Neural cell (in vitro differentiated cells): ENCODE results near the gene ICA1. TPM values are rescaled to one million over a fixed set of nuclear protein-coding genes. Genes with fewer than 3 reads are reported as not detected.

Experiments used
- H2AFZ ChIP-seq: fragments of 200-600, 300-800 bp; sonication (generic), shearing (Covaris generic); 2 replicates; pipeline ENCODE4 v1.6.0; 2014; ENCODE audit warnings: low read depth, mild to moderate bottlenecking, antibody characterized with exemption, low read length, moderate library complexity
- H3F3A ChIP-seq: fragments of 200-600 bp; shearing (Covaris generic); 2 replicates; pipeline ENCODE4 v1.6.1; 2016; ENCODE audit warnings: mild to moderate bottlenecking, moderate library complexity, mixed read lengths, antibody characterized with exemption, low read length; ENCODE audit not compliant: insufficient read depth, poor library complexity, severe bottlenecking
- H3K27ac ChIP-seq: fragments of 200-600, 300-800 bp; sonication (generic), shearing (Covaris generic); 2 replicates; pipeline ENCODE4 v1.5.1; 2014; ENCODE audit warnings: mild to moderate bottlenecking, low read length, moderate library complexity
- H3K27me3 ChIP-seq: fragments of 300-800, 200-600 bp; sonication (generic), shearing (Covaris generic); 2 replicates; pipeline ENCODE4 v1.6.0; 2014; ENCODE audit warnings: mild to moderate bottlenecking, low read depth, low read length, moderate library complexity; ENCODE audit not compliant: insufficient read depth
- H3K36me3 ChIP-seq: fragments of 300-800, 200-600 bp; sonication (generic), shearing (Covaris generic); 2 replicates; pipeline ENCODE4 v1.5.1; 2014; ENCODE audit warnings: mild to moderate bottlenecking, antibody characterized with exemption, low read length, moderate library complexity; ENCODE audit not compliant: insufficient read depth
- H3K4me2 ChIP-seq: fragments of 300-800, 200-600 bp; sonication (generic), shearing (Covaris generic); 2 replicates; pipeline ENCODE4 v1.6.0; 2014; ENCODE audit warnings: mild to moderate bottlenecking, low read length
- H3K4me3 ChIP-seq: fragments of 300-800, 200-600 bp; sonication (generic), shearing (Covaris generic); 2 replicates; pipeline ENCODE4 v1.5.1; 2014; ENCODE audit warnings: mild to moderate bottlenecking, low read length, moderate library complexity
- H3K79me2 ChIP-seq: fragments of 200-600 bp; shearing (Covaris generic); replicated peaks from 2 replicates; pipeline ENCODE4 v1.6.0; 2014; ENCODE audit warnings: mild to moderate bottlenecking, low read length, moderate library complexity; ENCODE audit not compliant: insufficient read depth
- H3K9ac ChIP-seq: fragments of 300-800, 200-600 bp; sonication (generic), shearing (Covaris generic); 2 replicates; pipeline ENCODE4 v1.6.1; 2016; ENCODE audit warnings: mild to moderate bottlenecking, low read length, mixed read lengths
- H3K9me2 ChIP-seq: fragments of 200-600 bp; shearing (Covaris generic); 2 replicates; pipeline ENCODE4 v1.6.1; 2016; ENCODE audit warnings: mild to moderate bottlenecking, low read length, mixed read lengths; ENCODE audit not compliant: insufficient read depth
- H3K9me3 ChIP-seq: fragments of 200-600, 300-800 bp; sonication (generic), shearing (Covaris generic); 2 replicates; pipeline ENCODE4 v1.6.1; 2016; ENCODE audit warnings: mild to moderate bottlenecking, mixed run types, low read length, moderate library complexity, mixed read lengths
- H4K20me1 ChIP-seq: fragments of 200-600 bp; shearing (Covaris generic); 2 replicates; pipeline ENCODE4 v1.6.1; 2016; ENCODE audit warnings: mild to moderate bottlenecking, mixed run types; ENCODE audit not compliant: insufficient read depth
- EP300 ChIP-seq: fragments of 450-650 bp; conservative IDR thresholded peaks from 2 replicates; pipeline ENCODE4 v1.6.1; 2014; ENCODE audit warnings: antibody characterized with exemption, mild to moderate bottlenecking, moderate library complexity; ENCODE audit not compliant: poor library complexity, severe bottlenecking
- EZH2 ChIP-seq: fragments of 200-600, 300-800 bp; shearing (Covaris generic), sonication (generic); IDR thresholded peaks from 2 replicates; pipeline ENCODE4 v1.6.1; 2014; ENCODE audit warnings: antibody characterized with exemption, low read length, borderline replicate concordance, mild to moderate bottlenecking; ENCODE audit not compliant: insufficient read depth, poor library complexity, severe bottlenecking
- MXI1 ChIP-seq: fragments of 450-650 bp; conservative IDR thresholded peaks from 2 replicates; pipeline ENCODE4 v1.6.1; 2014; ENCODE audit warnings: antibody characterized with exemption, mild to moderate bottlenecking; ENCODE audit not compliant: poor library complexity, severe bottlenecking
- POLR2AphosphoS5 ChIP-seq: IDR thresholded peaks from 2 replicates; pipeline ENCODE4 v1.6.1; 2012
- RAD21 ChIP-seq: fragments of 450-650 bp; conservative IDR thresholded peaks from 2 replicates; pipeline ENCODE4 v1.6.1; 2014; ENCODE audit warnings: antibody characterized with exemption, mild to moderate bottlenecking, moderate library complexity
- SMC3 ChIP-seq: fragments of 450-650 bp; conservative IDR thresholded peaks from 2 replicates; pipeline ENCODE4 v1.6.1; 2014; ENCODE audit warnings: antibody characterized with exemption, mild to moderate bottlenecking, moderate library complexity; ENCODE audit not compliant: poor library complexity
- TAF1 ChIP-seq: IDR thresholded peaks from 2 replicates; pipeline ENCODE4 v1.6.1; 2012; ENCODE audit warnings: low read depth
- polyA plus RNA-seq: library from polyadenylated mRNA; depleted of rRNA; stranded (reverse); fragments of >200 nt; gene quantifications from 2 replicates; pipeline ENCODE4 v1.2.3, GENCODE V29; 2014
- TF ChIP-seq, protein P1 (sequence below): fragments of 450-650 bp; IDR thresholded peaks from 2 replicates; pipeline ENCODE4 v1.5.1; 2014; ENCODE audit warnings: antibody characterized with exemption, mild to moderate bottlenecking, moderate library complexity; ENCODE audit not compliant: poor library complexity, severe bottlenecking
- TF ChIP-seq, protein P2 (sequence below): IDR thresholded peaks from 2 replicates; pipeline ENCODE4 v1.6.1; 2012; ENCODE audit warnings: borderline replicate concordance

ICA1 gene
- polyA plus RNA-seq, 1 donor from 2014 or later = 18.6 TPM

DNA sequence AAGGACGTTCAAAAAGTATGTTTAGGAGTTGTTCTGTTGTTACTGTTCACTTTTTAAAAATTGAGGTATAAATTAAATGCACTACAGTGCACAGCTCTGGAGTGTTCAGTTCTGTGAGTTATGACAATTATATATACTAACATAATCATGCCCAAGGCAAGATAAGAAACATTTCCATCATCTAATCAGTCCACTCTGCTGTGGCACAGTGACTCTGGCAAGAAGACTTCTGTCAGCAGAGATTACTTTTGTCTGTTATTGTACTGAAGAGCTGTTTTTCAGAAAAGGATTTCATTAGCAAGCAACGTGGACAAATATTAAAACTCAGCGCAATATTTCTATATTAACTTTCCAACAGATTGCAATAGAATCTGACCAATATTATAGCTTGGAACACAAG, 32.0 kb downstream of the ICA1 start:
- Histone ChIP-seq H3K9me3 (no peaks in the 10 kb centered on the region), H3K9me2 (no peaks in the 10 kb centered on the region), H3K27ac (no peak overlapping the region), H3K79me2 (no peaks in the 10 kb centered on the region), H3K9ac (no peak overlapping the region), H3K4me3 (no peak overlapping the region), H3K36me3 (no peaks in the 10 kb centered on the region), H3F3A (no peaks in the 10 kb centered on the region), H2AFZ (no peak overlapping the region), H3K4me2 (no peak overlapping the region), H4K20me1 (no peaks in the 10 kb centered on the region), H3K27me3 (no peaks in the 10 kb centered on the region)
- TF ChIP-seq, protein P1, sequence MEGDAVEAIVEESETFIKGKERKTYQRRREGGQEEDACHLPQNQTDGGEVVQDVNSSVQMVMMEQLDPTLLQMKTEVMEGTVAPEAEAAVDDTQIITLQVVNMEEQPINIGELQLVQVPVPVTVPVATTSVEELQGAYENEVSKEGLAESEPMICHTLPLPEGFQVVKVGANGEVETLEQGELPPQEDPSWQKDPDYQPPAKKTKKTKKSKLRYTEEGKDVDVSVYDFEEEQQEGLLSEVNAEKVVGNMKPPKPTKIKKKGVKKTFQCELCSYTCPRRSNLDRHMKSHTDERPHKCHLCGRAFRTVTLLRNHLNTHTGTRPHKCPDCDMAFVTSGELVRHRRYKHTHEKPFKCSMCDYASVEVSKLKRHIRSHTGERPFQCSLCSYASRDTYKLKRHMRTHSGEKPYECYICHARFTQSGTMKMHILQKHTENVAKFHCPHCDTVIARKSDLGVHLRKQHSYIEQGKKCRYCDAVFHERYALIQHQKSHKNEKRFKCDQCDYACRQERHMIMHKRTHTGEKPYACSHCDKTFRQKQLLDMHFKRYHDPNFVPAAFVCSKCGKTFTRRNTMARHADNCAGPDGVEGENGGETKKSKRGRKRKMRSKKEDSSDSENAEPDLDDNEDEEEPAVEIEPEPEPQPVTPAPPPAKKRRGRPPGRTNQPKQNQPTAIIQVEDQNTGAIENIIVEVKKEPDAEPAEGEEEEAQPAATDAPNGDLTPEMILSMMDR = no peak
- TF ChIP-seq SMC3 (no peak), TAF1 (no peak), EZH2 (no peak)

DNA sequence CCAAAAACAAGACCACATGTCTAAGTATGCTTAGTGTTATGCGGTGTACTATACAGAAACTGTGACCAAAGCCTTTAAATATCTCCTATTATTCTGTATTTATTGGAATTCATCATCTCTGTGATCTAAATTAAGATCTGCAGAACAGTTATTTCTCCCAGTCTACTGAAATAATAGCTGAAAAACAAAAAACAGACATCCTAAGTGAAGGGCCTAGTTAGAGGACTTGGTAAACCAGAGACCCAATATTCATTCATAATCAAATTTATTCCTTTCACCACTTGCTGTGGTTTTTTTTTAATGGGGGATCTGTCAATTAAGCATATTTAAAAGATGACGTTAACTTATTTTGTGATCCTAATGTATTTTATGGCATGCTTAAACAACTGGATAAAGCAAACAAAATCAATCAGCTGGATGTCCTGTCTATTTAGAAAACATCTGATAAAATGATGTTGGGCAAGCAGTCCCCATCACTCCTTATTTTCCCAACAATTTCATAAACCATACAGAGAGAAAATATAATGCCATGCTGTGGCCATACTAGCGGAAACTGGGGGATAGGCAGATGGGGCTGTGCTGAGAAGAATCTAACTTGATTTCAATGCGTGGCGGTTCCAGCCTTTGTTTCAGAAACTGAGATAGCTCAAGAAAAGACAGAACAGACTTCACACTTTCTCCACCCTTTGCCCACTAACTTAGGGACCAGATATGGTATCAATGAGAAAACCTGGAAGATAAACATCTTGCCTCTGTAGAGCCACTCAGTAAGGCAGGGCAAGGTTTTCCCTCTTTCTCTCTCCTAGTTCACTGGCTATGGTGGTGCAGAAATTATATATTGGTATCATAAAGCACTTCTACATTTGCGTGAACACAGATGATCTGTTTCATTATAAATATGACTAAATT, 32.9 kb downstream of the ICA1 start:
- Histone ChIP-seq H3K27ac (no peak overlapping the region), H3K4me3 (no peak overlapping the region), H4K20me1 (no peaks in the 10 kb centered on the region), H3K4me2 (no peak overlapping the region), H3K9me2 (no peaks in the 10 kb centered on the region), H3F3A (no peaks in the 10 kb centered on the region), H3K27me3 (no peaks in the 10 kb centered on the region), H3K9ac (no peak overlapping the region), H3K9me3 (no peaks in the 10 kb centered on the region), H3K79me2 (no peaks in the 10 kb centered on the region), H3K36me3 (no peaks in the 10 kb centered on the region), H2AFZ (no peak overlapping the region)
- TF ChIP-seq TAF1 (no peak), MXI1 (no peak), SMC3 (no peak), POLR2AphosphoS5 (no peak), EP300 (no peak), RAD21 (no peak), EZH2 (no peak)
- TF ChIP-seq, protein P2, sequence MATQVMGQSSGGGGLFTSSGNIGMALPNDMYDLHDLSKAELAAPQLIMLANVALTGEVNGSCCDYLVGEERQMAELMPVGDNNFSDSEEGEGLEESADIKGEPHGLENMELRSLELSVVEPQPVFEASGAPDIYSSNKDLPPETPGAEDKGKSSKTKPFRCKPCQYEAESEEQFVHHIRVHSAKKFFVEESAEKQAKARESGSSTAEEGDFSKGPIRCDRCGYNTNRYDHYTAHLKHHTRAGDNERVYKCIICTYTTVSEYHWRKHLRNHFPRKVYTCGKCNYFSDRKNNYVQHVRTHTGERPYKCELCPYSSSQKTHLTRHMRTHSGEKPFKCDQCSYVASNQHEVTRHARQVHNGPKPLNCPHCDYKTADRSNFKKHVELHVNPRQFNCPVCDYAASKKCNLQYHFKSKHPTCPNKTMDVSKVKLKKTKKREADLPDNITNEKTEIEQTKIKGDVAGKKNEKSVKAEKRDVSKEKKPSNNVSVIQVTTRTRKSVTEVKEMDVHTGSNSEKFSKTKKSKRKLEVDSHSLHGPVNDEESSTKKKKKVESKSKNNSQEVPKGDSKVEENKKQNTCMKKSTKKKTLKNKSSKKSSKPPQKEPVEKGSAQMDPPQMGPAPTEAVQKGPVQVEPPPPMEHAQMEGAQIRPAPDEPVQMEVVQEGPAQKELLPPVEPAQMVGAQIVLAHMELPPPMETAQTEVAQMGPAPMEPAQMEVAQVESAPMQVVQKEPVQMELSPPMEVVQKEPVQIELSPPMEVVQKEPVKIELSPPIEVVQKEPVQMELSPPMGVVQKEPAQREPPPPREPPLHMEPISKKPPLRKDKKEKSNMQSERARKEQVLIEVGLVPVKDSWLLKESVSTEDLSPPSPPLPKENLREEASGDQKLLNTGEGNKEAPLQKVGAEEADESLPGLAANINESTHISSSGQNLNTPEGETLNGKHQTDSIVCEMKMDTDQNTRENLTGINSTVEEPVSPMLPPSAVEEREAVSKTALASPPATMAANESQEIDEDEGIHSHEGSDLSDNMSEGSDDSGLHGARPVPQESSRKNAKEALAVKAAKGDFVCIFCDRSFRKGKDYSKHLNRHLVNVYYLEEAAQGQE = no peak
- TF ChIP-seq, protein P1 = no peak
